ENCODE measurements around the gene WAS.

DNA sequence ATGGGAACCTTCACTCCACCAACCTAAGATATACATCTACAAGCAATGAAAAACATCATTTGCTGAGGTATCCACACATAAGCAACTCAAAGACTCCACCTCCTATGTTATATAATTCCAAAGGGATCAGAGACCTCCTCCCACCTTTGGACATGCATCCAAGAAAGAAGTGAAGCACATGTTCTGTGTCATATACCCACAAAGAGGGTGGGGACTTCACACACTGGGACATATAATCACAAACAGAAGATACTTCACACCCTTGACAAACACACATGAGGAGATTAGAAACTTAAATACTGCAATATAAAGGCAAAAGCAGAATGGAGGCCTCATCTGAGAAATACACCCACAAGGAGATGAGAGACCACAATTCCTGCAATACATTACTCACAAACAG lies 38.3 kb downstream of the WAS start:
- no peak for TF ChIP-seq ARNT (IDR thresholded peaks at IDR 0.05)
- no peak for TF ChIP-seq SP1 (IDR thresholded peaks at IDR 0.05)
- no peak for TF ChIP-seq BHLHE40 (IDR thresholded peaks at IDR 0.05; ENCODE audit: borderline replicate concordance)
- TF ChIP-seq ZNF384 (IDR thresholded peaks at IDR 0.05) = no peak
- no peak for TF ChIP-seq ELF4 (IDR thresholded peaks at IDR 0.05)
- TF ChIP-seq TARDBP (IDR thresholded peaks at IDR 0.05) = no peak
- TF ChIP-seq FOXM1 (IDR thresholded peaks at IDR 0.05; ENCODE audit: borderline replicate concordance) = no peak
- no peak for TF ChIP-seq HDGF (IDR thresholded peaks at IDR 0.05; ENCODE audit: borderline replicate concordance)
- TF ChIP-seq CTBP1 (IDR thresholded peaks at IDR 0.05; ENCODE audit: borderline replicate concordance) = no peak
- no peak for TF ChIP-seq SUZ12 (IDR thresholded peaks at IDR 0.05)
- no peak for TF ChIP-seq L3MBTL2 (conservative IDR thresholded peaks at IDR 0.05)
